ENCODE measurements around the gene SGCA. TPM values are rescaled to one million over a fixed set of nuclear protein-coding genes. Genes with fewer than 3 reads are reported as not detected.

The SGCA gene
- total and polyA plus RNA-seq, 2 of the 13 experiments (the other 11 are each of a cell fraction or from before 2014, with no cell fraction given): not detected

DNA sequence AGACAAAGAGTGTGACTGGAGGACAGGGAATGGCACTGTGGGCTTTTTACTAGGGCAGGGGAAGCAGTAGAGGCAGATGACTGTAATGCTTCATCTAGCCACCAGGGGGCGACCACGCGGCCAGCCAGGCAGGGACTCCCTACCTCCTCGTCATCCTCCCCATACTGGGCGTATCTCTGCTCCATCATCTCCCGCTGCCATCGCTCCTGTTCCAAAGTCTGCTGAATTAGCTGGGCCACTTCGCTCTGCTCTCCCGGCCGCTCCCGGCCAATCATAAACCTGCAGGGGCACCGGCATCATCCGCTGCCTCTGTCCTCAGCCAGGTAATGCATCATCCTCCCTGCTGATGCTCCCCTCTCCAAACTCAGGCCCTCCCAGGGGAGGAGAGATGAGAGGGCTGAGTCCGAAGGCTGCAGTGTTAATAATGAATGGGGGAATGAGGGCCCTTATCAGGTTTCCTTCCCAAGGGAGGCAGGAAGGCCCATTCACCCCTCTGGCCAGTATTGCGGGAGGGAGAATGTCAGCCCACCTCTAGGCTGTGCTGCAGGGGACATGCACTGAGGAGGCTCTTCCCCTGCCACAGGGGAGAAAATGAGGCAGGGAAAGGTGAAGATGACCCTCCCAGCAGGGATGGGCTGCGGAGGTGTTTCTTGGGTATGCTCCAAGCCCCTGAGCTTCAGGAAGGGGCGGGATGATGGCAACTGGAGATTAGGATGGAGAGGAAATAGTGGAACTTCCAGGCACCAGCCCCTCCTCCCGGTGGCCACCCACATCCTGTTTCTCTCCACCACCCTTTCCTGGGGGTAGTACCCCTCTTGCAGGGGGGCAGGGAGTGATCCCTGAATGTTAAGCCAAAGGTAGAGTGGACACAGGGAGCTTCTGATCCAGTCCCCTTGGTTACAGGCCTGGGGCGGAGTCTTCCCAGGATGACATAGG, 25.6 kb upstream of the SGCA start (continued):
- TF ChIP-seq ONECUT2 (CRISPR knock-in tag; IDR thresholded peaks at IDR 0.05) (no peak), ZNF317 (CRISPR knock-in tag; IDR thresholded peaks at IDR 0.05) (peak; percentile 100)

- Histone ChIP-seq H3K4me1 (ENCODE audit: insufficient read depth, low read length) (peaks cover 23% of the 10 kb centered on the region), H3K9ac (ENCODE audit: insufficient read depth, low read depth, low read length) (no peak overlapping the region), H3K27me3 (ENCODE audit: control insufficient read depth in 1 of 2, insufficient read depth in 2 of 2, low read length in 2 of 2) (no peaks in the 10 kb centered on the region), H3K27ac (ENCODE audit: extremely low read length, insufficient read depth, low read length) (no peak overlapping the region), H3K36me3 (replicated peaks in 1 of 2; ENCODE audit: control insufficient read depth in 1 of 2, insufficient read depth in 2 of 2, low read length in 2 of 2) (peaks cover 57 to 75% of the 10 kb centered on the region in 2 experiments), H3K9me3 (ENCODE audit: low read length) (no peaks in the 10 kb centered on the region), H3K4me3 (replicated peaks in 1 of 3; ENCODE audit: insufficient read depth in 1 of 3, low read depth in 2 of 3, low read length in 3 of 3) (no peak overlapping the region), H2AFZ (ENCODE audit: low read length) (no peak overlapping the region), H4K20me1 (ENCODE audit: insufficient read depth, low read length) (peaks cover 6% of the 10 kb centered on the region; the same call in 1 of the 2 replicates), H3K79me2 (ENCODE audit: insufficient read depth, low read length) (peaks cover under 1% of the 10 kb centered on the region), H3K4me2 (ENCODE audit: low read depth, low read length) (no peak overlapping the region)
- DNase-seq (ENCODE audit: low spot score) (no peak), ATAC-seq (no peak), FAIRE-seq (no peak)
- in situ Hi-C loops (cut with HindIII; ENCODE audit: extremely low pct_ligation_motif_present, low pct_unique_long_range_greater_than_20kb): no loop called here
- CTCF ChIA-PET (ENCODE audit: low intra/inter-chr PET ratio, low total read pairs): interaction anchor here (2.2 kb wide), 1 partner anchor 20 kb away, joined by 32 read pairs; no protein-coding TSS in a partner anchor
- intact Hi-C loops (cut with micrococcal nuclease; ENCODE audit: unreplicated experiment): no loop called here
- POLR2A ChIA-PET: no interaction called here
- no TSS peak for BruUV-seq (replicated peaks)
- 97% methylated on average over 16 of the region's 16 CpGs for WGBS (ENCODE audit: low lambda C conversion rate)
- TF ChIP-seq ZSCAN25 (CRISPR knock-in tag; IDR thresholded peaks at IDR 0.05) (no peak), HMGXB4 (CRISPR knock-in tag; IDR thresholded peaks at IDR 0.05; ENCODE audit: borderline replicate concordance in 1 of 2, low read depth in 1 of 2) (no peak), RBAK (CRISPR knock-in tag; IDR thresholded peaks at IDR 0.05) (no peak), TBL1XR1 (IDR thresholded peaks at IDR 0.05; ENCODE audit: borderline replicate concordance, low read length, partially characterized antibody) (no peak), TEAD2 (CRISPR knock-in tag; IDR thresholded peaks at IDR 0.05) (no peak), PRDM4 (CRISPR knock-in tag; IDR thresholded peaks at IDR 0.05; ENCODE audit: borderline replicate concordance) (no peak), REL (CRISPR knock-in tag; conservative IDR thresholded peaks at IDR 0.05) (no peak), ZNF496 (CRISPR knock-in tag; IDR thresholded peaks at IDR 0.05; ENCODE audit: insufficient replicate concordance) (no peak), ZNF10 (CRISPR knock-in tag; IDR thresholded peaks at IDR 0.05; ENCODE audit: borderline replicate concordance, low read depth) (no peak), ZNF383 (CRISPR knock-in tag; IDR thresholded peaks at IDR 0.05; ENCODE audit: borderline replicate concordance) (no peak)
- TF ChIP-seq, protein P1, sequence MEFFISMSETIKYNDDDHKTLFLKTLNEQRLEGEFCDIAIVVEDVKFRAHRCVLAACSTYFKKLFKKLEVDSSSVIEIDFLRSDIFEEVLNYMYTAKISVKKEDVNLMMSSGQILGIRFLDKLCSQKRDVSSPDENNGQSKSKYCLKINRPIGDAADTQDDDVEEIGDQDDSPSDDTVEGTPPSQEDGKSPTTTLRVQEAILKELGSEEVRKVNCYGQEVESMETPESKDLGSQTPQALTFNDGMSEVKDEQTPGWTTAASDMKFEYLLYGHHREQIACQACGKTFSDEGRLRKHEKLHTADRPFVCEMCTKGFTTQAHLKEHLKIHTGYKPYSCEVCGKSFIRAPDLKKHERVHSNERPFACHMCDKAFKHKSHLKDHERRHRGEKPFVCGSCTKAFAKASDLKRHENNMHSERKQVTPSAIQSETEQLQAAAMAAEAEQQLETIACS (CRISPR knock-in tag; IDR thresholded peaks at IDR 0.05): no peak
Observed at GRCh38 chr17:50141026-50141744, 24.6 kb upstream of the SGCA start.
